HEK293 (cell line): Measurements from ENCODE around the gene SARS2.
A peak's percentile ranks its signal among the peaks of the same experiment; 100 is the strongest.
"Not testable (repeated sequence)": the region's sequence is repeated elsewhere in the genome, so short reads cannot be mapped to it uniquely, and the experiment has no call there.

Experiments used
- SALL2 ChIP-seq: fragments of 450-650 bp; formaldehyde crosslinking; IDR thresholded peaks from 2 replicates; pipeline ENCODE4 v1.5.0; 2017; ENCODE audit warnings: missing biosample characterization, mild to moderate bottlenecking, missing genetic modification characterization, borderline replicate concordance
- ZNF121 ChIP-seq: fragments of 450-650 bp; formaldehyde crosslinking; IDR thresholded peaks from 2 replicates; pipeline ENCODE4 v1.5.1; 2016; ENCODE audit warnings: missing biosample characterization, missing genetic modification characterization
- TF ChIP-seq, protein P1 (sequence below): fragments of 450-650 bp; formaldehyde crosslinking; IDR thresholded peaks from 2 replicates; pipeline ENCODE4 v1.5.1; 2016; ENCODE audit warnings: missing biosample characterization, missing genetic modification characterization
- TF ChIP-seq, protein P2 (sequence below): fragments of 450-650 bp; formaldehyde crosslinking; IDR thresholded peaks from 2 replicates; pipeline ENCODE4 v1.5.1; 2016; ENCODE audit warnings: missing biosample characterization, missing genetic modification characterization

DNA sequence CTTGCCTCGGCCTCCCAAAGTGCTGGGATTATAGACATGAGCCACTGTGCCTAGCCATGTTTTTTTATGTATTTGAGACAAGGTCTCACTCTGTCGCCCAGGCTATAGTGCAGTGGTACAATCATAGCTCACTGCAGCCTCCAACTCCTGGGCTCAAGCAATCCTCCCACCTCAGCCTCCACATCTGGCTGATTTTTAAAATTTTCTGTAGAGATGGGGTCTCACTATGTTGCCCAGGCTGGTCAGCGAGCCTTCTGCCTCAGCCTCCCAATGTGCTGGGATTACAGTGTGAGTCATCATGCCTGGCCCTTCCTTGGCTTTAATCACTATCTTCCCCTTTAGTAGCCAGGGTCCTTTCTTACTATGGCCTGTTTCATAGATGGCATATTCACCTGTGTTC is 45.9 kb downstream of the SARS2 start:
- TF ChIP-seq, protein P1, sequence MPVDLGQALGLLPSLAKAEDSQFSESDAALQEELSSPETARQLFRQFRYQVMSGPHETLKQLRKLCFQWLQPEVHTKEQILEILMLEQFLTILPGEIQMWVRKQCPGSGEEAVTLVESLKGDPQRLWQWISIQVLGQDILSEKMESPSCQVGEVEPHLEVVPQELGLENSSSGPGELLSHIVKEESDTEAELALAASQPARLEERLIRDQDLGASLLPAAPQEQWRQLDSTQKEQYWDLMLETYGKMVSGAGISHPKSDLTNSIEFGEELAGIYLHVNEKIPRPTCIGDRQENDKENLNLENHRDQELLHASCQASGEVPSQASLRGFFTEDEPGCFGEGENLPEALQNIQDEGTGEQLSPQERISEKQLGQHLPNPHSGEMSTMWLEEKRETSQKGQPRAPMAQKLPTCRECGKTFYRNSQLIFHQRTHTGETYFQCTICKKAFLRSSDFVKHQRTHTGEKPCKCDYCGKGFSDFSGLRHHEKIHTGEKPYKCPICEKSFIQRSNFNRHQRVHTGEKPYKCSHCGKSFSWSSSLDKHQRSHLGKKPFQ (tag by site-specific recombination): not testable (repeated sequence)
- TF ChIP-seq SALL2: not testable (repeated sequence)
- TF ChIP-seq, protein P2, sequence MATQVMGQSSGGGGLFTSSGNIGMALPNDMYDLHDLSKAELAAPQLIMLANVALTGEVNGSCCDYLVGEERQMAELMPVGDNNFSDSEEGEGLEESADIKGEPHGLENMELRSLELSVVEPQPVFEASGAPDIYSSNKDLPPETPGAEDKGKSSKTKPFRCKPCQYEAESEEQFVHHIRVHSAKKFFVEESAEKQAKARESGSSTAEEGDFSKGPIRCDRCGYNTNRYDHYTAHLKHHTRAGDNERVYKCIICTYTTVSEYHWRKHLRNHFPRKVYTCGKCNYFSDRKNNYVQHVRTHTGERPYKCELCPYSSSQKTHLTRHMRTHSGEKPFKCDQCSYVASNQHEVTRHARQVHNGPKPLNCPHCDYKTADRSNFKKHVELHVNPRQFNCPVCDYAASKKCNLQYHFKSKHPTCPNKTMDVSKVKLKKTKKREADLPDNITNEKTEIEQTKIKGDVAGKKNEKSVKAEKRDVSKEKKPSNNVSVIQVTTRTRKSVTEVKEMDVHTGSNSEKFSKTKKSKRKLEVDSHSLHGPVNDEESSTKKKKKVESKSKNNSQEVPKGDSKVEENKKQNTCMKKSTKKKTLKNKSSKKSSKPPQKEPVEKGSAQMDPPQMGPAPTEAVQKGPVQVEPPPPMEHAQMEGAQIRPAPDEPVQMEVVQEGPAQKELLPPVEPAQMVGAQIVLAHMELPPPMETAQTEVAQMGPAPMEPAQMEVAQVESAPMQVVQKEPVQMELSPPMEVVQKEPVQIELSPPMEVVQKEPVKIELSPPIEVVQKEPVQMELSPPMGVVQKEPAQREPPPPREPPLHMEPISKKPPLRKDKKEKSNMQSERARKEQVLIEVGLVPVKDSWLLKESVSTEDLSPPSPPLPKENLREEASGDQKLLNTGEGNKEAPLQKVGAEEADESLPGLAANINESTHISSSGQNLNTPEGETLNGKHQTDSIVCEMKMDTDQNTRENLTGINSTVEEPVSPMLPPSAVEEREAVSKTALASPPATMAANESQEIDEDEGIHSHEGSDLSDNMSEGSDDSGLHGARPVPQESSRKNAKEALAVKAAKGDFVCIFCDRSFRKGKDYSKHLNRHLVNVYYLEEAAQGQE: not testable (repeated sequence)
- peak; percentile 99 for TF ChIP-seq ZNF121 (tag by site-specific recombination)
